SK-N-MC (cell line): ENCODE data around the gene SLC33A1.

Experiments used
- EZH2 ChIP-seq: fragments of 200-600 bp; sonication (generic); IDR thresholded peaks from one replicate; pipeline ENCODE4 v1.6.1; 2017; ENCODE audit warnings: antibody characterized with exemption
- FOXP2 ChIP-seq: optimal IDR thresholded peaks from 2 replicates; pipeline ENCODE3; 2011; ENCODE audit warnings: mild to moderate bottlenecking, moderate library complexity; ENCODE audit not compliant: insufficient read depth; ENCODE audit errors: extremely low read length, control extremely low read depth
- POLR2AphosphoS5 ChIP-seq: IDR thresholded peaks from 2 replicates; pipeline ENCODE4 v1.6.1; 2012; ENCODE audit warnings: mild to moderate bottlenecking, low read depth, low read length, borderline replicate concordance

DNA sequence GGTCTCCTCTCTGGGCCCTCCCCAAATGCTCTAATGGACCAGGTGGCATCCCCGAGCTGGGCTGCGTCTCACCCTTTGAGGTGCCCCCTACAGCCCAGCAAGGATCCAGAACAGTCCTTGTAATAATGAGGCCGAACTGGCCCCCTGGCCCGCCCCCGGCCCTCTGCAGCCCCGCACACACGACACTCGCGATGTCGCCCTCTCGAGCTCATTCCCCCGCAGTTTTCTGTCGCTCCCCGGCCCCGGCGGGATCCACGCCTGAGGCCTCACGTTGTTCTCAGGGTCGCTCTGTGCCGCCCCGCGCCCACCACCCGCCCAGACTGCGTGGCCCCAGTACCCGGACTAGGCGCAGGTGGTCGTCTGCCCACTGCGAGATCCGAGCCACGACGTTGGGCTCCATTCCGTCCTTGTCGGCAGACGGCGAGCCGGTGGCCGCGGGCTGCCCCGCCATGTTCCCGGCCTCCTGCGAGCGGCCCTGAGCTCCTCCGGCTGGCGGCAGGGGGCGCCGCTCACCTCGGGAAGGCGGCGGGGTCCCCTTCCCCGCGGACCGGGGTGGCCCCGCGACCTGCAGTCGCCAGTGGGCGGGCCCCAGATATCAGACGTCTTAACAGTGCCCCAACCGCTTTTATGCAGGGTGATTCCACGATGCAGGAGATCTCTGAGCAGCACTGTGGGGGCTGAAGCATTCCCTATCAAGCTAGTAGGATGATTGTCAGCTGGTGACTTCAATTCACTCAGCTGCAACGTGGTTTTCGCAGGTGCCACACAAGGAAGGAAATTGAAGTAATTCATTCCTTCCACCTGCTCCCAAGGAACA lies 48.2 kb downstream of the SLC33A1 start, which contains the start of gene C3orf33:
- peak; percentile 76; the same call in 1 of the 2 replicates for TF ChIP-seq POLR2AphosphoS5
- no peak for TF ChIP-seq EZH2
- no peak for TF ChIP-seq FOXP2
